Thymus (tissue), 11 donors: Measurements from ENCODE around the gene B3GALT6. TPM values are rescaled to one million over a fixed set of nuclear protein-coding genes. Genes with fewer than 3 reads are reported as not detected.

ENCODE experiments used
- DNase-seq, 9 donors: peaks; one replicate each; pipeline ENCODE4 v3.0.0-alpha.2; 2013; ENCODE audit warnings: low spot score in 9 of 9, low read depth in 6 of 9, missing footprints in 1 of 9
- H3K27ac ChIP-seq, 2 donors: one replicate each; pipeline ENCODE4 v1.5.1; 2013; ENCODE audit warnings: control low read depth in 1 of 2, low read depth in 1 of 2, low read length in 1 of 2, mild to moderate bottlenecking in 1 of 2, moderate library complexity in 1 of 2
- H3K27me3 ChIP-seq, 2 donors: one replicate each; pipeline ENCODE4 v1.5.1; 2013; ENCODE audit warnings: low read length in 1 of 2; ENCODE audit not compliant: control insufficient read depth in 2 of 2, insufficient read depth in 1 of 2
- H3K36me3 ChIP-seq, 2 donors: one replicate each; pipeline ENCODE4 v1.5.1; 2013; ENCODE audit warnings: low read length in 1 of 2, mild to moderate bottlenecking in 1 of 2, moderate library complexity in 1 of 2; ENCODE audit not compliant: control insufficient read depth in 2 of 2, insufficient read depth in 2 of 2
- H3K4me1 ChIP-seq, 2 donors: one replicate each; pipeline ENCODE4 v1.5.1; 2013; ENCODE audit warnings: low read length in 2 of 2; ENCODE audit not compliant: control insufficient read depth in 2 of 2, insufficient read depth in 2 of 2
- H3K4me3 ChIP-seq, 2 donors: one replicate each; pipeline ENCODE4 v1.5.1; 2013; ENCODE audit warnings: low read length in 2 of 2, control low read depth in 1 of 2, mild to moderate bottlenecking in 1 of 2
- H3K9me3 ChIP-seq, 2 donors: one replicate each; pipeline ENCODE4 v1.5.1; 2013; ENCODE audit warnings: low read length in 1 of 2, mild to moderate bottlenecking in 1 of 2; ENCODE audit not compliant: control insufficient read depth in 2 of 2, insufficient read depth in 1 of 2
- WGBS: extraction: QIAGEN DNeasy Blood & Tissue Kit; methylation state at CpG from one replicate; pipeline ENCODE4 v1.1.7; 2013; 5-methylcytosine and 5-hydroxymethylcytosine counted together
- polyA plus RNA-seq: library from polyadenylated mRNA; stranded (reverse); fragments of 200-250 nt; gene quantifications from one replicate; pipeline ENCODE4 v1.2.3, GENCODE V29; 2013
- total RNA-seq: library from RNA; stranded (reverse); fragments of 120-200 nt; gene quantifications from one replicate; pipeline ENCODE4 v1.2.4, GENCODE V29; 2013
- donor health status: healthy.

B3GALT6 gene
- total and polyA plus RNA-seq, 2 donors, result 11.8 to 16.3 TPM

DNA sequence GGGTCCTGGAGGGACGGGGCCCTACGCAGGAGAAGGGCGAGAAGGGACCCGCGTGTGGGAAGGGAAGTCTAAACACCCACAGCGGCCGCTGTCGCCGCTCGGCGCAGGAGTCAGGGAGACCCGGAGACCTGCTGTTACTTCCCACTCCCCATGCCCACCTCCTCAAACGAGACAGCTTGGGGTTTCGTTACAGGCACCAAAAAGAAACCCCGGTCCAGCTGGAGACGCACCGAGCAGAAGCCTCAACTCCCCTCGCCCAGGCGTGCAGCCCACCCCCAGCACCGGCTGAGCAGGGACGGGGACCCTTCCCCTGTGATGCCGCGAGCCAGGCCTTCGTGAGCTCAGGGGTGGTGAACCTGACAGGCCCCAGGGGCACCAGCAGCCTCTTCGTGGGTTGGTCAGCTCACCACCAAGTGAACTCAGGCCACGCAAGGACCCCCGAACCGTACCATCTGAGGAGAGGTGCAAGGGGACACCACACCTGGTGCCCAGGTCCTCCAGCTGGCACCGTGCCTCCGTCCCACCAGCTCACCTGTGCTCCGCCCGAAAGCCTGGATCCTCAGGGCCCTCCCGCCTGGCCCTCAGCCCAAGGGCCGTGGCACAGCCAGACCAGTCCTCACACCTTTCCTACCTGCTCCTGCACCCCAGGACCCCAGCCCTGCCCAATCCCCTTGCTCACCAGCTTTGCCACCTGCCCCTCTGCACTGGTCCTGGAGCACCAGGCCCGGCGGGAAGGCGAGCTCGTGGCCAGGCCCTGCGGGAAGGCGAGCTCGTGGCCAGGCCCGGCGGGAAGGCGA lies 5.3 kb upstream of the B3GALT6 start:
- WGBS, result 95% methylated on average over 44 of the region's 44 CpGs
- Histone ChIP-seq H3K36me3 (peaks cover 57 to 72% of the 10 kb centered on the region in 2 donors), H3K27ac (no peak overlapping the region), H3K4me3 (no peak overlapping the region), H3K9me3 (peaks cover 0 to 1% of the 10 kb centered on the region in 2 donors), H3K4me1 (peaks cover 18% of the 10 kb centered on the region in 2 donors), H3K27me3 (no peaks in the 10 kb centered on the region)
- no peak for DNase-seq

- Histone ChIP-seq H3K9me3 (peaks cover 0 to 1% of the 10 kb centered on the region in 2 donors), H3K27me3 (no peaks in the 10 kb centered on the region), H3K4me3 (no peak overlapping the region), H3K27ac (no peak overlapping the region), H3K4me1 (peaks cover 18% of the 10 kb centered on the region in 2 donors), H3K36me3 (peaks cover 51 to 66% of the 10 kb centered on the region in 2 donors)
- no peak for DNase-seq
- 97% methylated on average over 25 of the region's 25 CpGs for WGBS
Observed at GRCh38 chr1:1227386-1227785, 4.7 kb upstream of the B3GALT6 start.

DNA sequence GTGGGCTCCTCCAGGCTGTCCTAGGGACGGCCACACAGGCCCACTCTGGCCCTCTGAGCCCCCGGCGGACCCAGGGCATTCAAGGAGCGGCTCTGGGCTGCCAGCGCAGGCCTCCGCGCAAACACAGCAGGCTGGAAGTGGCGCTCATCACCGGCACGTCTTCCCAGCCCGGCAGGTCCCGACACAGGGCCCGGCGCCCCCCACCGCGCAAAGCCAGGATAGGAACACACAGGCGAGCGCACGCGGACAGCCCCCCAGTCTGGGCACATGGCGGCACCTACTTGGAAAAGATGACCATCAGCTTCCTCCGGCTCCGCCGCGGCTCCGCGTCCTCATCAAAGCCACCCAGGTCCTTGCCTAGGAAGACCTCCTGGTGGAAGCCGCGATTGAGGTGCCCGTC lies 3.9 kb upstream of the B3GALT6 start:
- Histone ChIP-seq H3K4me1 (peaks cover 18 to 25% of the 10 kb centered on the region in 2 donors), H3K27me3 (no peaks in the 10 kb centered on the region), H3K27ac (no peak overlapping the region), H3K9me3 (peaks cover 0 to 1% of the 10 kb centered on the region in 2 donors), H3K36me3 (peaks cover 45 to 58% of the 10 kb centered on the region in 2 donors), H3K4me3 (no peak overlapping the region)
- 96% methylated on average over 30 of the region's 30 CpGs for WGBS
- no peak for DNase-seq

GRCh38 chr1:1228596-1229321 lies 3.3 kb upstream of the B3GALT6 start:
- peaks cover 41 to 52% of the 10 kb centered on the region in 2 donors for H3K36me3 ChIP-seq
- WGBS, result 88% methylated on average over 28 of the region's 28 CpGs
- H3K27me3 ChIP-seq, result no peaks in the 10 kb centered on the region
- H3K4me3 ChIP-seq, result no peak overlapping the region
- DNase-seq, result no peak
- peaks cover 22 to 28% of the 10 kb centered on the region in 2 donors for H3K4me1 ChIP-seq
- H3K27ac ChIP-seq, result no peak overlapping the region
- H3K9me3 ChIP-seq, result peaks cover 0 to 1% of the 10 kb centered on the region in 2 donors

GRCh38 chr1:1229770-1230169 lies 2.3 kb upstream of the B3GALT6 start:
- Histone ChIP-seq H3K4me3 (no peak overlapping the region), H3K27me3 (no peaks in the 10 kb centered on the region), H3K4me1 (peaks cover 22 to 28% of the 10 kb centered on the region in 2 donors), H3K9me3 (peaks cover 0 to 1% of the 10 kb centered on the region in 2 donors), H3K27ac (no peak overlapping the region), H3K36me3 (peaks cover 41 to 45% of the 10 kb centered on the region in 2 donors)
- DNase-seq, result no peak
- 95% methylated on average over 19 of the region's 19 CpGs for WGBS

DNA sequence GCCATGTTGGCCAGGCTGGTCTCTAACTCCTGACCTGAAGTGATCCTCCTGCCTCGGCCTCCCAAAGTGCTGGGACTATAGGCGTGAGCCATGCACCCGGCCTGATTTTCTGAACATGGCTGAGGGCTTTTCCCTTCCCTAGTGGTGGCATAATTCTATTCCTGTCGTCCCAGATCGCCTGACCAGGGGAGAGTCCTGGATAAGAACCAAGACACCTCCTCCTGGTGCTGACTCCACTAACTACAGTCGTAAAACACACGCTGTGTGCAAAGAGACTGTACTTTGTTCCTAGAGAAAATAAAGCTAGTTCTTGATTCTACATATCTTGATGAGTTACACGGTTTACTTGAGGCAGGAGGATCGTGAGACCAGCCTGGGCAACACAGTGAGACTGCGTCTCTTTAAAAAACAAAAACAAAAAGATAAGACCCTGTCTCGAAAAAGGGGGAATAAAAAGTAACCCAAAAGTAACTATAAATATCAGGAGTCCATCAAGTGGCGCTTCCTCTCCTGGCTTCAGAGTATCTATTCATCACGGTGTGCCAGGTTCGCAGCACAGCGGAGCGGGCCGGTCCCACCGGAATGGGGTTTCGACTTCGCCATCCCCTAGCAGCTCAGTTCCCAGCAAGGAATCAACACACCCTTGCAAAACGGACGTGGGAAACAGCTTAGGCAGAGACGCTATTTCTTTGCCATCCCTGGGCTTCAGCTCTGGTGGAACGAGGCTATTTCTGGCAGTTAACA lies 1.2 kb upstream of the B3GALT6 start:
- Histone ChIP-seq H3K36me3 (peaks cover 32 to 38% of the 10 kb centered on the region in 2 donors), H3K4me3 (peak overlapping the region; percentile 71 to 96), H3K4me1 (peaks cover 22 to 28% of the 10 kb centered on the region in 2 donors), H3K9me3 (peaks cover 0 to 1% of the 10 kb centered on the region in 2 donors), H3K27me3 (no peaks in the 10 kb centered on the region), H3K27ac (peak overlapping the region; percentile 22 to 78)
- 27% methylated on average over 24 of the region's 24 CpGs for WGBS
- DNase-seq, result no peak

DNA sequence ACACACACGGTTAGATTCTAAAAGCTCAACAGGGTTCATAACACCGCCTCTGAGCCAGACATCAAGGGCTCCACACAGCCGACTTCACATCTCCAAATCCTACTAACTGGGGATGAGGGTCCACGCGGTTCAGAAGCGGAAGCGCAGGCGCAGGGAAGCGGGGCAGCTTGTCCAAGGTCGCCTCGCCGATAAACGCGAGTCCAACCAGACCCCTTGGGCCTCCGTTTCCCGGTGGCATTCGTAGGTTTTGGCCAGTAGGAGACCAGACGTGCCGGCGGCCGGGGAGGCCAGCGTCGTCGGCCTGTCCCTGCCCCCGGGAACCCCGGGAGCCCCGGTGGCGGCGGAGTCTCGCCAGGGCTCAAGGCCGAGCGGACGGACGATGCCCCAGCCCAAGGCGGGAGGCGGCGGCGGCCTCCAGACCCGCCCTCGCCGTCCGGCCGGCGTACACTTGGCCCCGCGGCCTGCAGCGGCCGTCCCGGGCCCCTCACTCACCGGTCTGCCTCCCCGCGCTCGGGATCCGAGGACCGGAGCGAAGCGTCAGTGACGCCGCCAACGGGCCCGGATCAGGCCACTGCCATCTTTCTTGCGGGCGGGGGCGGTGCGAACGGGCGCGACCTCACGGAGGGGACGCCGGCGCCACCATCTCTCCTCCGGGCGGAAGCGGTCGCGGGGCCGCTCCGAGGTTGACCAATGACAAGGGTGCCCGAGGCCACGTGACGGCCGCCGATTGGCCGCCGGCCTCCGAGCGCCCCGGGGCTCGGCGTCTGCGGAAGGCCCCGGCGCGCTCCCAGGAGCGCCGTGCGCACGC lies 433 bp upstream of the B3GALT6 start, which contains the start of gene SDF4:
Gene SDF4 (minus strand): TSS at position 602 of the 808 bp plus-strand sequence. CDS start 3,229 bp downstream, outside the sequence.
- peaks cover 0 to under 1% of the 10 kb centered on the region in 2 donors for H3K27me3 ChIP-seq
- peaks cover 27 to 32% of the 10 kb centered on the region in 2 donors for H3K36me3 ChIP-seq
- H3K27ac ChIP-seq, result peak within 1 kb of the TSS; percentile 22 to 78
- H3K9me3 ChIP-seq, result peaks cover 0 to 1% of the 10 kb centered on the region in 2 donors
- H3K4me3 ChIP-seq, result peak within 1 kb of the TSS; percentile 71 to 96
- WGBS, result under 1% methylated on average over 99 of the region's 99 CpGs
- peak; percentile 84 to 98 (median 95) for DNase-seq
- H3K4me1 ChIP-seq, result peaks cover 22 to 28% of the 10 kb centered on the region in 2 donors
